CD4-positive, alpha-beta memory T cell (primary cell): ENCODE data around the gene ZNF70. TPM values are rescaled to one million over a fixed set of nuclear protein-coding genes. Genes with fewer than 3 reads are reported as not detected.
A peak's percentile ranks its signal among the peaks of the same experiment; 100 is the strongest.

ENCODE experiments used
- CTCF ChIA-PET: fragments of 350-600 bp; sonication (Branson Sonifier 250); formaldehyde crosslinking; loops from one replicate; lab custom pipeline; 2021; ENCODE audit warnings: inconsistent platforms; ENCODE audit not compliant: partially characterized antibody; lab: Charles Lee
- POLR2A ChIA-PET: fragments of 350-600 bp; sonication (Branson Sonifier 250); formaldehyde crosslinking; loops from one replicate; lab custom pipeline; 2021; ENCODE audit not compliant: partially characterized antibody; lab: Charles Lee
- DNase-seq, 5 donors: peaks; one replicate each; pipeline versions ENCODE4 v3.0.0 to v3.0.0-alpha.2; 2020 to 2022; ENCODE audit warnings: mixed read lengths in 1 of 5
- H3K27ac ChIP-seq: one replicate; pipeline ENCODE4 v1.7.0; 2013; ENCODE audit warnings: low read depth, low read length
- H3K27me3 ChIP-seq: 2 replicates; pipeline ENCODE4 v1.7.0; 2013; ENCODE audit warnings: mild to moderate bottlenecking, low read length, moderate library complexity; ENCODE audit not compliant: insufficient read depth
- H3K36me3 ChIP-seq: 2 replicates; pipeline ENCODE4 v1.7.0; 2013; ENCODE audit warnings: mild to moderate bottlenecking, low read length, moderate library complexity; ENCODE audit not compliant: insufficient read depth
- H3K4me1 ChIP-seq: 2 replicates; pipeline ENCODE4 v1.7.0; 2013; ENCODE audit warnings: mild to moderate bottlenecking, low read length, moderate library complexity; ENCODE audit not compliant: insufficient read depth
- H3K4me3 ChIP-seq, 2 donors: one replicate each; pipeline ENCODE4 v1.7.0; 2013; ENCODE audit warnings: low read length in 2 of 2, mild to moderate bottlenecking in 1 of 2
- H3K9me3 ChIP-seq, 2 donors: one replicate each; pipeline ENCODE4 v1.7.0; 2013; ENCODE audit warnings: low read length in 2 of 2, control low read depth in 1 of 2; ENCODE audit not compliant: control insufficient read depth in 1 of 2
- H3K27ac Mint-ChIP-seq, 7 donors: one replicate each; pipeline ENCODE4 v1.8.0; 2020 to 2021; ENCODE audit warnings: mixed read lengths in 7 of 7, mild to moderate bottlenecking in 6 of 7, inconsistent platforms in 3 of 7, moderate library complexity in 3 of 7
- H3K27me3 Mint-ChIP-seq, 2 donors: one replicate each; pipeline ENCODE4 v1.8.0; 2020 to 2021; ENCODE audit warnings: mixed read lengths in 2 of 2
- H3K36me3 Mint-ChIP-seq, 2 donors: one replicate each; pipeline ENCODE4 v1.8.0; 2020 to 2021; ENCODE audit warnings: mixed read lengths in 2 of 2, inconsistent platforms in 1 of 2, mild to moderate bottlenecking in 1 of 2
- H3K4me1 Mint-ChIP-seq, 4 donors: one replicate each; pipeline ENCODE4 v1.8.0; 2020 to 2021; ENCODE audit warnings: mixed read lengths in 4 of 4, mild to moderate bottlenecking in 1 of 4
- H3K4me3 Mint-ChIP-seq, 8 donors: one replicate each; pipeline ENCODE4 v1.8.0; 2020 to 2021; ENCODE audit warnings: mixed read lengths in 8 of 8, mild to moderate bottlenecking in 7 of 8, moderate library complexity in 6 of 8, inconsistent platforms in 3 of 8
- H3K9me3 Mint-ChIP-seq, 8 donors: one replicate each; pipeline ENCODE4 v1.8.0; 2020 to 2021; ENCODE audit warnings: mixed read lengths in 8 of 8, mild to moderate bottlenecking in 5 of 8, inconsistent platforms in 3 of 8, moderate library complexity in 1 of 8
- intact Hi-C: fragments of 100-400 bp; cut with micrococcal nuclease; formaldehyde crosslinking; loops from one replicate; pipeline ENCODE4 v1.15.1; 2023
- polyA plus RNA-seq, 2 donors: library from polyadenylated mRNA; unstranded; fragments of 300-500 nt; fragmentation: Illumina TruSeq; gene quantifications; one replicate each; pipeline ENCODE4 v1.2.3, GENCODE V29; 2021
- total RNA-seq, 2 experiments: library from RNA; stranded (reverse); gene quantifications; one replicate each; pipeline ENCODE4 v1.2.3, GENCODE V29; 2021

ZNF70 gene
- total and polyA plus RNA-seq, 4 experiments from 2014 or later: 0.37 to 7.4 (median 6.4) TPM; not detected in 1

- intact Hi-C loops: no loop called here
- H3K9me3 ChIP-seq: no peaks in the 10 kb centered on the region
- Mint-ChIP-seq H3K9me3 (no peaks in the 10 kb centered on the region), H3K36me3 (peaks cover 0 to 5% of the 10 kb centered on the region in 2 donors), H3K4me1 (peaks cover 9 to 27% (median 20%) of the 10 kb centered on the region in 4 donors), H3K4me3 (no peak overlapping the region), H3K27me3 (no peaks in the 10 kb centered on the region), H3K27ac (peak overlapping the region in 1 of 7 donors; percentile 12)
- DNase-seq: no peak
- no peak overlapping the region for H3K4me3 ChIP-seq
- H3K27ac ChIP-seq: no peak overlapping the region
- H3K36me3 ChIP-seq: no peaks in the 10 kb centered on the region
- ChIA-PET POLR2A (no interaction called here), CTCF (no interaction called here)
- H3K4me1 ChIP-seq: peaks cover 17% of the 10 kb centered on the region
- no peaks in the 10 kb centered on the region for H3K27me3 ChIP-seq
Measured at GRCh38 chr22:23783265-23784150, 32.6 kb upstream of the ZNF70 start.

DNA sequence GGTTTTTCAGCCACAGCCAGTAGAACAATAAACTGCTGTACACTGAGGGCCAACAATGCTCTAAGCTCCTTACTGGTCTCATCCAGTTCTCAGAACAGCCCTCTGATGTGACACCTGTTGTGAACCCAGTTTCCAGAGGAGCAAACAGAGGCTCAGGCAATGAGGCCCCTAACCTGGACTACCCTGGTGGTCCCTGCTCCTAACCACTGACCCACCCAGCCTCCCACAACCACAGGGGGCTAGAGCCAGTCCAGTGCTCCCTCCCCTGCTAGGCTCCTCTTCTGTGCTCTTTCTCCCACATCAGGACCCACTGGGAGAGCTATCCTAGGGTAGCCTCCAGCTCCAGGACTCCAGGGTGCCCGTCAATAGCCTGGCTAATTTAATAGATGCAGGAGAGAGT, 31.8 kb upstream of the ZNF70 start:
- no peaks in the 10 kb centered on the region for H3K9me3 Mint-ChIP-seq
- no peaks in the 10 kb centered on the region for H3K27me3 ChIP-seq
- no peak overlapping the region for H3K4me3 ChIP-seq
- no peak for DNase-seq
- H3K36me3 Mint-ChIP-seq: peaks cover 0 to 5% of the 10 kb centered on the region in 2 donors
- H3K27ac ChIP-seq: no peak overlapping the region
- H3K4me1 Mint-ChIP-seq: peaks cover 6 to 19% (median 15%) of the 10 kb centered on the region in 4 donors
- H3K27ac Mint-ChIP-seq: no peak overlapping the region
- H3K36me3 ChIP-seq: no peaks in the 10 kb centered on the region
- CTCF ChIA-PET: no interaction called here
- H3K4me3 Mint-ChIP-seq: no peak overlapping the region
- H3K27me3 Mint-ChIP-seq: no peaks in the 10 kb centered on the region
- H3K4me1 ChIP-seq: peaks cover 9% of the 10 kb centered on the region
- intact Hi-C loops: no loop called here
- H3K9me3 ChIP-seq: no peaks in the 10 kb centered on the region
- POLR2A ChIA-PET: no interaction called here

DNA sequence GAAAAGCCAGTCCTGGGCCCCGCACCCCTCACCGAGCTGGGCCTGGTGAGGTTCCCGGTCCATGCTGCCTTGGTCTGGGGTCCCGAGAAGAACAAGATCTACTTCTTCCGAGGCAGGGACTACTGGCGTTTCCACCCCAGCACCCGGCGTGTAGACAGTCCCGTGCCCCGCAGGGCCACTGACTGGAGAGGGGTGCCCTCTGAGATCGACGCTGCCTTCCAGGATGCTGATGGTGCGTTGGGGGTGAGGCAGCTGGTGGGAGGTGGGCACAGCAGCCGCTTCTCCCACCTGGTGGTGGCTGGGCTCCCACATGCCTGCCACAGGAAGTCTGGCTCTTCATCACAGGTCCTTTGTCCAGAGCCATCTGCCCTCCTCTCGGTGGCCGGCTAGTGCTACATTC, 31.3 kb upstream of the ZNF70 start:
- no peaks in the 10 kb centered on the region for H3K36me3 ChIP-seq
- no peak overlapping the region for H3K27ac ChIP-seq
- H3K4me1 ChIP-seq: peaks cover 7% of the 10 kb centered on the region
- peaks cover 4 to 16% (median 12%) of the 10 kb centered on the region in 4 donors for H3K4me1 Mint-ChIP-seq
- no peaks in the 10 kb centered on the region for H3K9me3 ChIP-seq
- no peaks in the 10 kb centered on the region for H3K27me3 ChIP-seq
- H3K36me3 Mint-ChIP-seq: peaks cover 0 to under 1% of the 10 kb centered on the region in 2 donors
- no peak overlapping the region for H3K4me3 ChIP-seq
- H3K4me3 Mint-ChIP-seq: no peak overlapping the region
- no peak for DNase-seq
- CTCF ChIA-PET: no interaction called here
- intact Hi-C loops: no loop called here
- H3K27ac Mint-ChIP-seq: no peak overlapping the region
- no peaks in the 10 kb centered on the region for H3K9me3 Mint-ChIP-seq
- POLR2A ChIA-PET: no interaction called here
- no peaks in the 10 kb centered on the region for H3K27me3 Mint-ChIP-seq

DNA sequence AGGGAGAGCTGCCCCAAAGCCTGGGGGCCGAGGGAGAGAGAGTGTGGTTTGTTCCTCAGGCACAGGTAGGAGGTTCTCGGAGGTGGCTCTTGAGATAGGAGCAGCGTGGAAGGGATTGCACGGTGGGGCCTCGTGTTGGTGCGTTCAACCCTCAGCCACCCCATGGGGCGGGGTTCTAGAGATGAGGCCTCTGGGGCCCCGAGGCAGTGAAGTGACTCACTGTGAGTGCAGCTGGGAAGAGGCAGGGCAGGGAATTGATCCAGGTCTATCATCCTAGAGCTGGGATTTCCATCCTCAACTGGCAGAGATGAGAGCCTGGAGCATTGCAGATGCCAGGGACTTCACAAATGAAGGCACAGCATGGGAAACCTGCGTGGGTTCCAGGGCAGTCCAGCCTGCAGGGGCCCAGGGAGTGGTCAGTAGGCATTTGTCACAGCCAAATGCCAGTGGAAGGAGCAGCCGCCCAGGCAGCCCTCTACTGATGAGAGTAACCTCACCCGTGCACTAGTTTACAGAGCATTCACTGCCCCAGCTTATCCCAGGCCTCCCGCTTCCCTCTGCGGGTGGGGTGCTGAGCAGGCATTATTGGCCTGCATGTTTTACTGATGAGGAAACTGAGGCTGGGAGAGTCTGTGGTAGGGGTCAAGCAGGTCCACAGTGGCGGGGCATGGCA, 30.7 kb upstream of the ZNF70 start:
- no peaks in the 10 kb centered on the region for H3K27me3 Mint-ChIP-seq
- DNase-seq: no peak
- no peaks in the 10 kb centered on the region for H3K9me3 Mint-ChIP-seq

GRCh38 chr22:23781065-23781464, 30.2 kb upstream of the ZNF70 start:
- H3K27ac Mint-ChIP-seq: no peak overlapping the region
- H3K4me1 ChIP-seq: peaks cover under 1% of the 10 kb centered on the region
- CTCF ChIA-PET: interaction anchor here (1.0 kb wide), 1 partner anchor 10 kb away, joined by 3 read pairs; no protein-coding TSS in a partner anchor
- H3K36me3 ChIP-seq: no peaks in the 10 kb centered on the region
- no peaks in the 10 kb centered on the region for H3K27me3 Mint-ChIP-seq
- no peaks in the 10 kb centered on the region for H3K27me3 ChIP-seq
- no peak overlapping the region for H3K27ac ChIP-seq
- no peak overlapping the region for H3K4me3 Mint-ChIP-seq
- no peaks in the 10 kb centered on the region for H3K36me3 Mint-ChIP-seq
- DNase-seq: no peak
- H3K4me1 Mint-ChIP-seq: peaks cover 2 to 8% (median 5%) of the 10 kb centered on the region in 4 donors
- H3K4me3 ChIP-seq: no peak overlapping the region
- POLR2A ChIA-PET: no interaction called here
- intact Hi-C loops: no loop called here
- no peaks in the 10 kb centered on the region for H3K9me3 Mint-ChIP-seq
- H3K9me3 ChIP-seq: no peaks in the 10 kb centered on the region

More for the DNA sequence above, 30.7 kb upstream of the ZNF70 start:
- no peaks in the 10 kb centered on the region for H3K36me3 Mint-ChIP-seq
- H3K27ac Mint-ChIP-seq: peak overlapping the region in 1 of 7 donors; percentile 4
- H3K4me1 Mint-ChIP-seq: peaks cover 3 to 14% (median 11%) of the 10 kb centered on the region in 4 donors
- H3K4me3 ChIP-seq: no peak overlapping the region
- no peaks in the 10 kb centered on the region for H3K36me3 ChIP-seq
- H3K4me1 ChIP-seq: peaks cover 7% of the 10 kb centered on the region
- intact Hi-C loops: no loop called here
- no peak overlapping the region for H3K4me3 Mint-ChIP-seq
- POLR2A ChIA-PET: no interaction called here
- no peak overlapping the region for H3K27ac ChIP-seq
- no peaks in the 10 kb centered on the region for H3K9me3 ChIP-seq
- CTCF ChIA-PET: interaction anchor here (1.0 kb wide), 1 partner anchor 10 kb away, joined by 3 read pairs; no protein-coding TSS in a partner anchor
- no peaks in the 10 kb centered on the region for H3K27me3 ChIP-seq

DNA sequence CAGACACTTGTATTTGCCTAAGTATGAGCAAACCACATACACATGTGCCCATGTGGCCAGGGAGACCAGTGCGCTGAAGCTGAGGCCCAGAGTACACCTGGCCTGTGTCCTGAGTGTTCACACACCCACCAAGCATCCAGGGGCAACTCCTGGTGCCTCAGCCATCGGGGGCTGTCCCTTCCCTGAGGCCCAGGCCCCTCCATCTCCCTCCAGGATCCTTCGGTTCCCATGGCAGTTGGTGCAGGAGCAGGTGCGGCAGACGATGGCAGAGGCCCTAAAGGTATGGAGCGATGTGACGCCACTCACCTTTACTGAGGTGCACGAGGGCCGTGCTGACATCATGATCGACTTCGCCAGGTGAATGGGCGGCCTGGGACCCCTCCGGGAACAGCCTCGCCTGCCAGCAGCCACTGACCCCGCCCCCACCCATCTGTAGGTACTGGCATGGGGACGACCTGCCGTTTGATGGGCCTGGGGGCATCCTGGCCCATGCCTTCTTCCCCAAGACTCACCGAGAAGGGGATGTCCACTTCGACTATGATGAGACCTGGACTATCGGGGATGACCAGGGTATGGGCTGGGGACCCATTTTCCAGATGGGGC, 29.3 kb upstream of the ZNF70 start:
- no peaks in the 10 kb centered on the region for H3K36me3 Mint-ChIP-seq
- POLR2A ChIA-PET: no interaction called here
- Histone ChIP-seq H3K36me3 (no peaks in the 10 kb centered on the region), H3K4me1 (no peaks in the 10 kb centered on the region), H3K9me3 (no peaks in the 10 kb centered on the region), H3K27ac (no peak overlapping the region), H3K27me3 (no peaks in the 10 kb centered on the region), H3K4me3 (no peak overlapping the region)
- no peaks in the 10 kb centered on the region for H3K9me3 Mint-ChIP-seq
- intact Hi-C loops: no loop called here
- peaks cover 3 to 7% (median 5%) of the 10 kb centered on the region in 4 donors for H3K4me1 Mint-ChIP-seq
- no peak overlapping the region for H3K4me3 Mint-ChIP-seq
- H3K27ac Mint-ChIP-seq: no peak overlapping the region
- H3K27me3 Mint-ChIP-seq: no peaks in the 10 kb centered on the region
- CTCF ChIA-PET: interaction anchor here (1.0 kb wide), 1 partner anchor 9 kb away, joined by 3 read pairs; no protein-coding TSS in a partner anchor
- DNase-seq: no peak

- Histone ChIP-seq H3K4me3 (no peak overlapping the region), H3K27me3 (no peaks in the 10 kb centered on the region), H3K4me1 (no peaks in the 10 kb centered on the region), H3K27ac (no peak overlapping the region), H3K9me3 (no peaks in the 10 kb centered on the region), H3K36me3 (no peaks in the 10 kb centered on the region)
- Mint-ChIP-seq H3K4me3 (no peak overlapping the region), H3K27me3 (no peaks in the 10 kb centered on the region), H3K4me1 (peaks cover 3 to 7% (median 5%) of the 10 kb centered on the region in 4 donors), H3K36me3 (no peaks in the 10 kb centered on the region), H3K27ac (no peak overlapping the region), H3K9me3 (no peaks in the 10 kb centered on the region)
- ChIA-PET POLR2A (no interaction called here), CTCF (no interaction called here)
- intact Hi-C loops: no loop called here
- no peak for DNase-seq
Measured at GRCh38 chr22:23779731-23780130, 28.8 kb upstream of the ZNF70 start.
